Loucy (cell line): ENCODE measurements around the gene CFAP92.

Experiments
- H2AFZ ChIP-seq: fragments of 200-600 bp; sonication (generic); 2 replicates; pipeline ENCODE4 v1.6.0; 2016; ENCODE audit warnings: antibody characterized with exemption, mild to moderate bottlenecking, low read length, moderate library complexity
- H3F3A ChIP-seq: fragments of 200-600 bp; 2 replicates; pipeline ENCODE4 v1.6.0; 2016; ENCODE audit warnings: antibody characterized with exemption, low read depth, mild to moderate bottlenecking
- H3K27me3 ChIP-seq: fragments of 200-600 bp; sonication (generic); 2 replicates; pipeline ENCODE4 v1.6.1; 2014; ENCODE audit warnings: low read length, mild to moderate bottlenecking; ENCODE audit not compliant: insufficient read depth, poor library complexity, severe bottlenecking
- H3K36me3 ChIP-seq: fragments of 200-600 bp; sonication (generic); 2 replicates; pipeline ENCODE4 v1.6.1; 2016; ENCODE audit warnings: low read length; ENCODE audit not compliant: insufficient read depth
- H3K4me1 ChIP-seq: fragments of 200-600 bp; sonication (generic); 2 replicates; pipeline ENCODE4 v1.5.1; 2014; ENCODE audit warnings: low read length, mild to moderate bottlenecking; ENCODE audit not compliant: insufficient read depth, poor library complexity, severe bottlenecking
- H3K4me2 ChIP-seq: fragments of 200-600 bp; sonication (generic); 2 replicates; pipeline ENCODE4 v1.6.0; 2014; ENCODE audit warnings: antibody characterized with exemption, low read length, low read depth, mild to moderate bottlenecking; ENCODE audit not compliant: poor library complexity, severe bottlenecking
- H3K4me3 ChIP-seq: fragments of 200-600 bp; sonication (generic); 2 replicates; pipeline ENCODE4 v1.5.1; 2014; ENCODE audit warnings: low read length, mild to moderate bottlenecking, mixed read lengths; ENCODE audit not compliant: poor library complexity, severe bottlenecking
- H3K79me2 ChIP-seq: fragments of 200-600 bp; sonication (generic); 2 replicates; pipeline ENCODE4 v1.6.1; 2014; ENCODE audit warnings: low read length; ENCODE audit not compliant: insufficient read depth
- H3K9ac ChIP-seq: fragments of 200-600 bp; sonication (generic); 2 replicates; pipeline ENCODE4 v1.6.0; 2014; ENCODE audit warnings: mild to moderate bottlenecking, low read depth, low read length, moderate library complexity; ENCODE audit not compliant: poor library complexity, severe bottlenecking
- H3K9me2 ChIP-seq: fragments of 200-600 bp; sonication (generic); replicated peaks from 2 replicates; pipeline ENCODE4 v1.6.1; 2016; ENCODE audit warnings: low read depth, low read length, mixed read lengths
- H3K9me3 ChIP-seq: fragments of 200-600 bp; sonication (generic); 2 replicates; pipeline ENCODE4 v1.6.1; 2014; ENCODE audit warnings: mild to moderate bottlenecking, antibody characterized with exemption, low read length, low read depth; ENCODE audit not compliant: insufficient read depth
- H4K20me1 ChIP-seq: fragments of 200-600 bp; sonication (generic); 2 replicates; pipeline ENCODE4 v1.6.0; 2014; ENCODE audit warnings: antibody characterized with exemption, low read length, mild to moderate bottlenecking; ENCODE audit not compliant: insufficient read depth, poor library complexity, severe bottlenecking
- CTCF ChIP-seq: fragments of 200-600 bp; sonication (generic); conservative IDR thresholded peaks from 2 replicates; pipeline ENCODE4 v1.5.1; 2014; ENCODE audit warnings: mild to moderate bottlenecking, antibody characterized with exemption, low read length
- EZH2phosphoT487 ChIP-seq: fragments of 200-600 bp; IDR thresholded peaks from 2 replicates; pipeline ENCODE4 v1.6.1; 2018; ENCODE audit warnings: antibody characterized with exemption, mild to moderate bottlenecking, moderate library complexity, borderline replicate concordance

CFAP92 gene

GRCh38 chr3:128923576-128923975, 70.3 kb downstream of the CFAP92 start:
- TF ChIP-seq CTCF (no peak; the same call in 1 of the 2 replicates), EZH2phosphoT487 (no peak)
- no peaks in the 10 kb centered on the region for H3K79me2 ChIP-seq
- no peaks in the 10 kb centered on the region for H3K36me3 ChIP-seq
- no peaks in the 10 kb centered on the region for H3K9me2 ChIP-seq
- no peaks in the 10 kb centered on the region; the same call in 1 of the 2 replicates for H3F3A ChIP-seq
- H3K4me2 ChIP-seq, result peak overlapping the region; percentile 79
- H4K20me1 ChIP-seq, result no peaks in the 10 kb centered on the region
- peaks cover 19% of the 10 kb centered on the region for H3K4me1 ChIP-seq
- H2AFZ ChIP-seq, result peak overlapping the region; percentile 44; the same call in 1 of the 2 replicates
- no peaks in the 10 kb centered on the region for H3K27me3 ChIP-seq
- H3K9me3 ChIP-seq, result peaks cover 22% of the 10 kb centered on the region; the same call in 1 of the 2 replicates
- H3K4me3 ChIP-seq, result peak overlapping the region; percentile 63
- peak overlapping the region; percentile 63 for H3K9ac ChIP-seq

DNA sequence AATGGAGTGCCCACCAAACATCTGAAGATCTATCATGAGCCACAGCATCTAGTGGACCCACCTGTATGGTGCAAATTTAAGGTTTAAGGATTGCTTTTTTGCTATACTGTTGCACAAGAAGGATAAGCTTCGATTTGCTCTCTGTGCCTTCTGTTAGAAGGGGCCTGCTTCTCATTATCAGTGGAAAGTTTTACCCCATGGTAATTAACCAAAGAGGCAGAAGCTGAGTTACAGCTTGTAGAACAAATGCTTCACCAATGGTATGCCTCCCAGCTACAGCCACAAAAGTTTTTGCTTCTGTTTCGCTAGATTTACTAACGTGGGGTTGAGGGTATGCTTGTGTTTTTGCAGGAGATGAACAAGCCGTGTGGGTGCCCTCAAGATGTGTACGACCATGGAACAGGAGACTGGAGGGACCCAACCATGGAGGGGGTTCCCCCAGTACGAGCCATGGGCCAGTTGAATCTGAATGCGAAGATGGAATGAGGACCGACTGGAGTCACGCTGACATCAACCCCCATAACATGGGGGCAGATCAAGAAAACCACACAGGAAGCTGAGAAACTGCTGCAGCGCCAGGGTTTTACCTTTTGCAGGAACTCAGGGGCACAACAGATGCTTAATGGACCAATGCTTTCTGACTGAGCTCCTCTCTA, 70.9 kb downstream of the CFAP92 start:
- no peaks in the 10 kb centered on the region; the same call in 1 of the 2 replicates for H3F3A ChIP-seq
- peaks cover 22% of the 10 kb centered on the region; the same call in 1 of the 2 replicates for H3K9me3 ChIP-seq
- H2AFZ ChIP-seq, result peak overlapping the region; percentile 44
- peaks cover 19% of the 10 kb centered on the region for H3K4me1 ChIP-seq
- H3K9me2 ChIP-seq, result no peaks in the 10 kb centered on the region
- no peaks in the 10 kb centered on the region for H3K27me3 ChIP-seq
- H3K79me2 ChIP-seq, result no peaks in the 10 kb centered on the region
- peak overlapping the region; percentile 79 for H3K4me2 ChIP-seq
- TF ChIP-seq EZH2phosphoT487, result no peak
- TF ChIP-seq CTCF, result no peak
- no peaks in the 10 kb centered on the region for H3K36me3 ChIP-seq
- peak overlapping the region; percentile 63 for H3K4me3 ChIP-seq
- no peaks in the 10 kb centered on the region for H4K20me1 ChIP-seq
- H3K9ac ChIP-seq, result peak overlapping the region; percentile 63

- Histone ChIP-seq H3K27me3 (no peaks in the 10 kb centered on the region), H2AFZ (no peak overlapping the region), H3K79me2 (no peaks in the 10 kb centered on the region), H3K9me3 (peaks cover 10% of the 10 kb centered on the region; the same call in 1 of the 2 replicates), H3K9me2 (no peaks in the 10 kb centered on the region), H3K4me2 (no peak overlapping the region), H3F3A (no peaks in the 10 kb centered on the region; the same call in 1 of the 2 replicates), H3K4me3 (no peak overlapping the region), H3K4me1 (peaks cover 19% of the 10 kb centered on the region), H3K36me3 (peaks cover 7% of the 10 kb centered on the region; the same call in 1 of the 2 replicates), H4K20me1 (no peaks in the 10 kb centered on the region), H3K9ac (no peak overlapping the region)
- TF ChIP-seq EZH2phosphoT487 (no peak), CTCF (no peak)
Measured at GRCh38 chr3:128919988-128920387, 73.9 kb downstream of the CFAP92 start.
